ENCODE results near the gene CACNA2D3.

- TF ChIP-seq POLR2A (IDR thresholded peaks at IDR 0.05) (no peak), CTCF (IDR thresholded peaks at IDR 0.05) (no peak)
These were observed 389.5 kb downstream of the CACNA2D3 start for GRCh38 chr3:54511766-54512365.

All from lower leg skin (tissue), 3 donors.